Activated CD4-positive, alpha-beta T cell treated with anti-CD3 and anti-CD28 coated beads, Interleukin-2, amount 50 U/mL, for 16 hours (primary cell): ENCODE results near the gene KCP.

Experiments
- DNase-seq: peaks from one replicate; pipeline ENCODE4 v3.0.0-alpha.2; 2020

The KCP gene

GRCh38 chr7:128852537-128853254 lies 57.8 kb downstream of the KCP start:
- DNase-seq = no peak

DNA sequence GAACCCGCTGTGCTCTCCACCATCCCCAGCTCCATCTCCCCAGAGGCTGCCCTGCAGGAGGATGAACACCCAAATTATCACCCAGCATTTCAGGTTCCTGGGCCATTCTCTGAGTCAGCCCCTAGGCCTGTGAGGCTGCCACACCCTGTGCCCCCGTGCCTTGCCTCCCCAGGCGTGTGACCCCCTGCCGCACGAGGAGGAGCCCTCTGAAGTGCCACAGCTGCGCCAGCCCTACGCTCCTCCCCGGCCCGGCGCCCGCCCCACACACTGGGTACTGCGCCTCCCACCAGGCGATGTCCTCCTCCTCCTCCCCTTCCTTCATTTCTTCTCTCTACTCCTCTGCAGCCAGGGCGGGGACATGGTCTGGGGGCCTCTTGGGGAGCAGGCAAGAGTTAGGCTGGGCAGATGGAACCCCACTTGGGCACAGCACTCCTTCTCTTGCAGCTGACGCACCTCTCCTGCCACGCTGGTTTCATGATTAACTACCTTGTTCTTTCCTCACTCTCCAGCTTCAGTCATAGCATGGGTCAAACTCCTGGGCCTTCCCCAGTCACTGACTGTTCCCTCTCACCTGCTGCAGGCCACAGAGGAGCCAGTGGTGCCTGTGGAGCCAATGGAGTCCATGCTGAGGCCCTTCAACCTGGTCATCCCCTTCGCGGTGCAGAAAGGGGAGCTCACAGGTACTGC lies 60.6 kb downstream of the KCP start:
- no peak for DNase-seq

GRCh38 chr7:128849156-128849515 lies 61.4 kb downstream of the KCP start:
- no peak for DNase-seq

DNA sequence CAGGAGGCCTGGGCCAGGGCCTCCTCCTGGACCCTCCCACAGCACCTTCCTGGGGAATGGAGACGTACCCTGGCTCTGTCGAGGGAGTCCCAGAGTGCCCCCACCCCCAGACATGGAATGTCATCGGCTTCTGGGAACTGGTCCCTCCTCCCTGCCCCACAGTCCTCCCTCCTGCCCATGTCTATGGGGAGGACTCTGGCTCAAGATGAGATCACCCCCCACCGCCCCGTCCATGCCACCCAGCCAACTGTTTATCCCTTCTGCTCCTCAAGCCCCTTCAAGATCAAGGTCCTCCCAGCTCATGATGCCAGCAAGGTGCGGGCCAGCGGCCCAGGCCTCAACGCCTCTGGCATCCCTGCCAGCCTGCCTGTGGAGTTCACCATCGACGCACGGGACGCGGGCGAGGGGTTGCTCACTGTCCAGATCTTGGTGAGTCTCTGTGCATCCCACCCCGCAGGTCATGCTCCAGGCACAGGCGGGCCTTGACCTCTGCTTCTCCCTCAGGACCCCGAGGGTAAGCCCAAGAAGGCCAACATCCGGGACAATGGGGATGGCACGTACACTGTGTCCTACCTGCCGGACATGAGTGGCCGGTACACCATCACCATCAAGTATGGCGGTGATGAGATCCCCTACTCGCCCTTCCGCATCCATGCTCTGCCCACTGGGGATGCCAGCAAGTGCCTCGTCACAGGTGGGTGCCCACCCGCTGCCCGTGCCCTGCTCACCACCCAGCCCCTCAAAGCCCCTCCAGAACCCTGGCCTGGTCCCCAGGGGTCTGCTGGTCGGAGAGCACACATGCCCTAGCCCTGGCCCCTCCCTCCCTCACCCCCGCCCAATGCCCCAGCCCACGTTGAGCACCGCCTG lies 62.0 kb downstream of the KCP start:
- no peak for DNase-seq

- DNase-seq = no peak
Observed at GRCh38 chr7:128847721-128848211, 62.7 kb downstream of the KCP start.

- DNase-seq = no peak
Observed at GRCh38 chr7:128846781-128847444, 63.6 kb downstream of the KCP start.

DNA sequence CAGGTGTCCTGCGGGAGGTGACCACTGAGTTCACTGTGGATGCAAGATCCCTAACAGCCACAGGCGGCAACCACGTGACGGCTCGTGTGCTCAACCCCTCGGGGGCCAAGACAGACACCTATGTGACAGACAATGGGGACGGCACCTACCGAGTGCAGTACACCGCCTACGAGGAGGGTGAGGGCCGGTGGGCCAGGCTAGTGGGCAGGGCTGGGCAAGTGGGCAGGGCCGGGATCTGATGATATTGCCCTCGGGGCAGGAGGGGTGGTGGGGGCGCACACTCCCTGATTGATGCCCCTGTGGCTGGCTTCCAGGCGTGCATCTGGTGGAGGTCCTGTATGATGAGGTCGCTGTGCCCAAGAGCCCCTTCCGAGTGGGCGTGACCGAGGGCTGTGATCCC lies 64.5 kb downstream of the KCP start:
- DNase-seq = no peak

GRCh38 chr7:128845475-128845874 lies 65.0 kb downstream of the KCP start:
- DNase-seq = no peak

GRCh38 chr7:128844777-128845311 lies 65.7 kb downstream of the KCP start:
- DNase-seq = no peak

DNA sequence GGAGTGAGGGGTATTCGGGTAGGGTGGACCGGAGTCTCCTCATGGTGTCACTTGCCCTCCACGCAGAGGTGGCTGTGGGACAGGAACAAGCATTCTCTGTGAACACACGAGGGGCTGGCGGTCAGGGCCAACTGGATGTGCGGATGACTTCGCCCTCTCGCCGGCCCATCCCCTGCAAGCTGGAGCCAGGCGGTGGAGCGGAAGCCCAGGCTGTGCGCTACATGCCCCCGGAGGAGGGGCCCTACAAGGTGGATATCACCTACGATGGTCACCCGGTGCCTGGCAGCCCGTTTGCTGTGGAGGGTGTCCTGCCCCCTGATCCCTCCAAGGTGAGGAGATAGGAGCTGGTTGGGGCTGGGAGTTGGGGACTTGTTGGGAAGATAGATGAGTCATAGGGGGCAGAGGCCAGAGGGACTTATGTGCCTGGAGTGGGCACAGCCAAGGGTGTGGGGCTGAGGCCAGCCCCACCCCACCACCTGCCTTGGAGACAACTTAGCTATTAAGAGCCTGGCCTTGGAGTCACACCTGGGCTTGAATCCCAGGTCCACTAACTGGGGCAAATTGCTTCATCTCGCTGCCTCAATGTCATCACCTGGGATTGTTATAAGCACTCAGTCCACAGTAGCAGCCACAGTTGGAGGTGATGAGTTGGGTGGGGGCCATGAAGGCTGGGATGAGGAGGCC lies 66.4 kb downstream of the KCP start:
- DNase-seq = no peak

GRCh38 chr7:128842674-128843641 lies 67.6 kb downstream of the KCP start:
- no peak for DNase-seq

DNA sequence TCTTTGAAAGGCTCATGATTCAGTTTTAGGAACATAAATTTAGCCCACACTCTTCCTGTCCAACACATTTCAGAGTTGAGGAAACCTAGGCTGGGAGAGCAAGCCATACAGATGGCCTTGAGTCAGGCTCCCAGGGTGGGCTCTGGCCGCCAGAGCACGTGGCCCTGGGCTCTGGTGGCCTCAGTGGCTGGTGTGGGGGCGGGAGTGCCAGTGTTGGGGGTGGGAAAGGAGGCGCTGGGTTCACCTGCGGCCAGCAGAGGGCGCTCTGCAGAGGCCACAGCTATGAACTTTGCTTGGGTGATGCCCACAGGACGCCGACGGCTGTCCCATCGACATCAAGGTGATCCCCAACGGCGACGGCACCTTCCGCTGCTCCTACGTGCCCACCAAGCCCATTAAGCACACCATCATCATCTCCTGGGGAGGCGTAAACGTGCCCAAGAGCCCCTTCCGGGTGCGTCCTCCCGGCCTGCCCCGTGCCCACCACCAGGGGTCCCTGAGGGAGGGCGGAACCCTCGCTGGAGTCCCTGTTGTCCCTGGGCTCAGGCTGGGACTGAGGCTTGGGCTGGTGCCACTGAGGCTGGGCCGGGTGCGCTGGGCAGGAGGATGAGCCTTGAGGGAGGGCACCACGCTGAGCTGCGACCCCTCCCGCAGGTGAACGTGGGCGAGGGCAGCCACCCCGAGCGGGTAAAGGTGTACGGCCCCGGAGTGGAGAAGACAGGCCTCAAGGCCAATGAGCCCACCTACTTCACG lies 68.4 kb downstream of the KCP start:
- DNase-seq = peak; percentile 59

DNA sequence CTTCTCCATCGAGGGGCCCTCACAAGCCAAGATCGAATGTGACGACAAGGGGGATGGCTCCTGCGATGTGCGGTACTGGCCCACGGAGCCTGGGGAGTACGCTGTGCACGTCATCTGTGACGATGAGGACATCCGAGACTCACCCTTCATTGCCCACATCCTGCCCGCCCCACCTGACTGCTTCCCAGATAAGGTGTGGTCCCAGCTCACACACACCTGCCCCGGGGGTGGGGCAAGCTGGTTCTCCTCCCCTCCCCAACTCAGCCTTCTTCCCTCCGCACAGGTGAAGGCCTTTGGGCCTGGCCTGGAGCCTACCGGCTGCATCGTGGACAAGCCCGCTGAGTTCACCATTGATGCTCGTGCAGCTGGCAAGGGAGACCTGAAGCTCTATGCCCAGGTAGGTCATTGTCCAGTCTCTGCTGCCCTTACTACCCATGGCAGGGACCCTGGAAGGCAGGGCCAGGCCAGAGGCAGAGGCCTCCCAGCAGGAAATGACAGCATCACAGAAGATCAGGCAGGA lies 69.3 kb downstream of the KCP start:
- no peak for DNase-seq

- DNase-seq = no peak
Observed at GRCh38 chr7:128840326-128841170, 70.0 kb downstream of the KCP start.

DNA sequence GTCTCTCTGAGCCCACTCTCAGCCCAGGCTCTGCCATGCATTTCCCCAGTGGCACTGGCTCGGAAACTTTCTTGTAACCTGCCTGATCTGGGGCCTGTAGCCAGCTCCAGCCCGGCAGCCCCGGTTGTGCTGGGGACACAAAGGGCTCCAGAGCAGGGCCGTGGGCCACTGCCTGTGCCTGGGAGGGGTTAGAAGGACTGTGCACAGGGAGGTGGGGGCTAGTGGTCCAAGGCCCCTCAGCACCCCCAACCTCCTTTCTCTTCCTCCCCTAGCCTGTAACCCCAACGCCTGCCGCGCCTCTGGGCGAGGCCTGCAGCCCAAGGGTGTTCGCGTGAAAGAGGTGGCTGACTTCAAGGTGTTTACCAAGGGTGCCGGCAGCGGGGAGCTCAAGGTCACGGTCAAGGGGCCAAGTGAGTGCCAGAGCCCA lies 70.7 kb downstream of the KCP start:
- no peak for DNase-seq

- DNase-seq = no peak
Observed at GRCh38 chr7:128838981-128839731, 71.4 kb downstream of the KCP start.

GRCh38 chr7:128838109-128838779 lies 72.3 kb downstream of the KCP start:
- DNase-seq = no peak
